Measurements from ENCODE around the gene NMUR1.

NMUR1 gene

GRCh38 chr2:231483398-231484329 lies 46.6 kb downstream of the NMUR1 start:
- DNase-seq (ENCODE audit: insufficient read length, low spot score): no peak
- no peak for TF ChIP-seq CTCF (IDR thresholded peaks at IDR 0.05; ENCODE audit: insufficient read depth, missing control alignments)
- no peak for FAIRE-seq

DNA sequence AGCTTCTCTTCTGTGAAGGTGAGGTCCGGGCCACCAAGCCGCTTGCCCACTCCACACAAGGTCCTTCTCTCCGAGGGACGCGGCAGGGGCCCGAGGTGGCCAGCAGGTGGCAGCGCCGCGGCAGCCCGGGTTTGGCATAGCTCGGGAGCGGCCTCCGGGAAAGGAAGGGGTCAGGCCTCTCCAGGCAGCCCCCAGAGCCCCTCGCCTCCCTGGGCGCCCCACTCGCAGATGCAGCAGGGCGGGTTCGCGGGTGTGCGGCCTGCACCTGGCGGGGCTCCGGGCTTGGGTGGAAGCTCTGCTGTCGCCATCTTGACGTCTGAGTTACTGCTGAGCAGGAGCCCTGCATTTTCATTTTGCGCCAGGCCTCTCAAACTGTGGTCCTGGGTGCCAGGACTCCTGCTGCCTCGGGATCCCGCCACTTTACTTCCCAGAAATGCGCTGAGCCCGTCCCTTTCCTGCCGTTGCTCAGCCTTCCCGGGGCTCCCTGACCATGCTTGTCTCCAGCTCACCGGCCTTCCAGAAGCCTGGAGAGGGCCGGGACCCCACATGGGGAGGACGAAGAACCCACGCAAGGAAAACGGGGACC lies 47.3 kb downstream of the NMUR1 start:
- no peak for FAIRE-seq
- peak; percentile 62 for TF ChIP-seq CTCF (IDR thresholded peaks at IDR 0.05; ENCODE audit: insufficient read depth, missing control alignments)
- peak; percentile 91 for DNase-seq (ENCODE audit: insufficient read length, low spot score)

GRCh38 chr2:231480781-231481180 lies 49.5 kb downstream of the NMUR1 start:
- no peak for FAIRE-seq
- no peak for DNase-seq (ENCODE audit: insufficient read length, low spot score)
- TF ChIP-seq CTCF (IDR thresholded peaks at IDR 0.05; ENCODE audit: insufficient read depth, missing control alignments): no peak

- no peak for DNase-seq (ENCODE audit: insufficient read length, low spot score)
- no peak for TF ChIP-seq CTCF (IDR thresholded peaks at IDR 0.05; ENCODE audit: insufficient read depth, missing control alignments)
- FAIRE-seq: no peak
These were observed 50.8 kb downstream of the NMUR1 start for GRCh38 chr2:231479455-231479854.

DNA sequence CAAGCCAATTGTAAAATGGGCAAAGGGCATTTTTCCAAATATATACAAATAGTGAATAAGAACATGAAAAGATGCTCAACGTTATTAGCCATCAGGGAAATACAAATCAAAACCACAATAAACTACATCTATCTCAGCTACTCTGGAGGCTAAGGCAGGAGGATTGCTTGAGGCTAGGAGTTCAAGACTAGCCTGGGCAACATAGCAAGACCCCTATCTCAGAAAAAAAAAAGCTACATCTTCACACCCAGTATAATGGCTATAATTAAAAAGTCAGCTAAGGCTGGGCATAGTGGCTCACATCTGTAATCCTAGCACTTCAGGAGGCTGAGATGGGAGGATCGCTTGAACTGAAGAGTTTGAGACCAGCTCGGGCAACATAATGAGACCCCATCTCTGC lies 53.3 kb downstream of the NMUR1 start:
- no peak for DNase-seq (ENCODE audit: insufficient read length, low spot score)
- FAIRE-seq: no peak
- no peak for TF ChIP-seq CTCF (IDR thresholded peaks at IDR 0.05; ENCODE audit: insufficient read depth, missing control alignments)

GRCh38 chr2:231475965-231476364 lies 54.3 kb downstream of the NMUR1 start:
- DNase-seq (ENCODE audit: insufficient read length, low spot score) (no peak), FAIRE-seq (no peak)
- TF ChIP-seq CTCF (IDR thresholded peaks at IDR 0.05; ENCODE audit: insufficient read depth, missing control alignments): no peak
